Fibroblast of villous mesenchyme (primary cell): ENCODE measurements around the gene PLXND1. TPM values are rescaled to one million over a fixed set of nuclear protein-coding genes. Genes with fewer than 3 reads are reported as not detected.
A peak's percentile ranks its signal among the peaks of the same experiment; 100 is the strongest.

ENCODE experiments used
- DNase-seq: peaks from one replicate; pipeline ENCODE4 v3.0.0-alpha.2; 2010; ENCODE audit warnings: low read depth
- H3K4me3 ChIP-seq: 2 replicates; pipeline ENCODE4 v1.5.1; 2011; ENCODE audit warnings: low read depth, mild to moderate bottlenecking, low read length
- total RNA-seq: library from RNA; depleted of rRNA; stranded (reverse); fragments of >200 nt; gene quantifications from 2 replicates; pipeline ENCODE4 v1.2.3, GENCODE V29; 2012
- TF ChIP-seq, protein P1 (sequence below): IDR thresholded peaks from 2 replicates; pipeline ENCODE4 v1.5.1; 2012; ENCODE audit warnings: low read depth, mild to moderate bottlenecking, low read length; ENCODE audit not compliant: insufficient read depth

The PLXND1 gene, protein sequence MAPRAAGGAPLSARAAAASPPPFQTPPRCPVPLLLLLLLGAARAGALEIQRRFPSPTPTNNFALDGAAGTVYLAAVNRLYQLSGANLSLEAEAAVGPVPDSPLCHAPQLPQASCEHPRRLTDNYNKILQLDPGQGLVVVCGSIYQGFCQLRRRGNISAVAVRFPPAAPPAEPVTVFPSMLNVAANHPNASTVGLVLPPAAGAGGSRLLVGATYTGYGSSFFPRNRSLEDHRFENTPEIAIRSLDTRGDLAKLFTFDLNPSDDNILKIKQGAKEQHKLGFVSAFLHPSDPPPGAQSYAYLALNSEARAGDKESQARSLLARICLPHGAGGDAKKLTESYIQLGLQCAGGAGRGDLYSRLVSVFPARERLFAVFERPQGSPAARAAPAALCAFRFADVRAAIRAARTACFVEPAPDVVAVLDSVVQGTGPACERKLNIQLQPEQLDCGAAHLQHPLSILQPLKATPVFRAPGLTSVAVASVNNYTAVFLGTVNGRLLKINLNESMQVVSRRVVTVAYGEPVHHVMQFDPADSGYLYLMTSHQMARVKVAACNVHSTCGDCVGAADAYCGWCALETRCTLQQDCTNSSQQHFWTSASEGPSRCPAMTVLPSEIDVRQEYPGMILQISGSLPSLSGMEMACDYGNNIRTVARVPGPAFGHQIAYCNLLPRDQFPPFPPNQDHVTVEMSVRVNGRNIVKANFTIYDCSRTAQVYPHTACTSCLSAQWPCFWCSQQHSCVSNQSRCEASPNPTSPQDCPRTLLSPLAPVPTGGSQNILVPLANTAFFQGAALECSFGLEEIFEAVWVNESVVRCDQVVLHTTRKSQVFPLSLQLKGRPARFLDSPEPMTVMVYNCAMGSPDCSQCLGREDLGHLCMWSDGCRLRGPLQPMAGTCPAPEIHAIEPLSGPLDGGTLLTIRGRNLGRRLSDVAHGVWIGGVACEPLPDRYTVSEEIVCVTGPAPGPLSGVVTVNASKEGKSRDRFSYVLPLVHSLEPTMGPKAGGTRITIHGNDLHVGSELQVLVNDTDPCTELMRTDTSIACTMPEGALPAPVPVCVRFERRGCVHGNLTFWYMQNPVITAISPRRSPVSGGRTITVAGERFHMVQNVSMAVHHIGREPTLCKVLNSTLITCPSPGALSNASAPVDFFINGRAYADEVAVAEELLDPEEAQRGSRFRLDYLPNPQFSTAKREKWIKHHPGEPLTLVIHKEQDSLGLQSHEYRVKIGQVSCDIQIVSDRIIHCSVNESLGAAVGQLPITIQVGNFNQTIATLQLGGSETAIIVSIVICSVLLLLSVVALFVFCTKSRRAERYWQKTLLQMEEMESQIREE (N-terminal part only)
- total RNA-seq: 91.8 and 97.2 TPM in 2 replicates

DNA sequence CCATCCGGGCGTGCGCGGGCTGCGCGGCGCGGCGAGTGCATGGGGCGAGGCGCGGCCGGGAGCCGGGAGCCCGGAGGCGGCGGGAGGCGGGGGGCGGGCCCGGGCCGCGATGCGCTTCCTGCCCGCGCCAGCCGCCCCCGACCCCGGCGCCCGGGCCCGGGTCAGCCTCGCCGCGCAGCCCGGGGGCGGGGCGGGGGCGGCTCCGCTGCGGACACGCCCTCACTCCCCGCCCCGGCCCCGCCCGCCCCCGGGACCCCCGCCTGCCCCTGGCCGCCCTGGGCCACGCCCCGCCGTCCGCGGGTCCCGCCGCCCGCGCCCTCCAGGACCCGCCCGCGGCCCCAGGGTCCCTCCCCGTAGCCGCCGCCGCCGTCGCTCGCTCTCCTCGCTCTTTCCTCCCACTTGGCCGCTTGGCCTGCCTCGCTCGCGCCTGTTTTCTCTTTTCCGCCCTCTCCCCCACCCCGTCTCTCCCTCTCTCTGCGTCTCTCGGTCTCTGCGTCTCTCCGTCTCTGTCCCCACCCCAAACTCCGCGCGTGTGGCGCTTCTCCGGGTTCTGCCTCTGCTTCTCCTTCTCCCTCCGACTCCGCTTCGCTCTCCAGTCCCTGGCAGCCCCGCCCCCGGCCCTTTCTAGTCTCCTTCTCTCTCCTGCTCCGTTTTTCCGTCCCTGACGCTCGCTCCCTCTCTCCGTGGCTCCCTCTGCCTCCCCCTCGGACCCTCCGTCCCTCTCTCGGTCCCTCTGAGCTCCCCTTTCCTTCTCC lies at the start of gene PLXND1:
Gene PLXND1, minus strand, starts transcription at position 41 of the 755 bp plus-strand sequence. Its CDS starts 37 bp downstream, at position 4.
- TF ChIP-seq, protein P1, sequence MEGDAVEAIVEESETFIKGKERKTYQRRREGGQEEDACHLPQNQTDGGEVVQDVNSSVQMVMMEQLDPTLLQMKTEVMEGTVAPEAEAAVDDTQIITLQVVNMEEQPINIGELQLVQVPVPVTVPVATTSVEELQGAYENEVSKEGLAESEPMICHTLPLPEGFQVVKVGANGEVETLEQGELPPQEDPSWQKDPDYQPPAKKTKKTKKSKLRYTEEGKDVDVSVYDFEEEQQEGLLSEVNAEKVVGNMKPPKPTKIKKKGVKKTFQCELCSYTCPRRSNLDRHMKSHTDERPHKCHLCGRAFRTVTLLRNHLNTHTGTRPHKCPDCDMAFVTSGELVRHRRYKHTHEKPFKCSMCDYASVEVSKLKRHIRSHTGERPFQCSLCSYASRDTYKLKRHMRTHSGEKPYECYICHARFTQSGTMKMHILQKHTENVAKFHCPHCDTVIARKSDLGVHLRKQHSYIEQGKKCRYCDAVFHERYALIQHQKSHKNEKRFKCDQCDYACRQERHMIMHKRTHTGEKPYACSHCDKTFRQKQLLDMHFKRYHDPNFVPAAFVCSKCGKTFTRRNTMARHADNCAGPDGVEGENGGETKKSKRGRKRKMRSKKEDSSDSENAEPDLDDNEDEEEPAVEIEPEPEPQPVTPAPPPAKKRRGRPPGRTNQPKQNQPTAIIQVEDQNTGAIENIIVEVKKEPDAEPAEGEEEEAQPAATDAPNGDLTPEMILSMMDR: no peak
- DNase-seq: peak; percentile 75
- H3K4me3 ChIP-seq: peak within 1 kb of the TSS; percentile 80

DNA sequence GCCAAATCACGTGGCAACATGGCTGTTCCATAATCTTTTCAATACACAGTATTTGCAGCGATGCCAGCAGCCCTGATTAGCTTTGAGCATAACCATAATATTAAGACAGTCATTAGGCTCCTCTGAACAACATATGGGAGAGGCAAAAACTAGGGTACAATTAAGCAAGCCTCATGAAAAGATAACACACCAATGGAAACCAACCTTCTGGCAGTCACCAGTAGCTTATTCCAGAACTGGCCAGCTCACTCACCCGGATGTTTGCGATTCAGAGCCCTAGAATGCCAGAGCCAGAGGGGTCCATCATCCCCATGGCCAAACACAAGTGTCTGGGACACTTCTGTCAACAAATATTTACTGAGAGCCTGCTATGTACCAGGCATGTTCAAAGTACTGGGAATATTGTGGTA lies 48.8 kb upstream of the PLXND1 start:
- TF ChIP-seq, protein P1: no peak
- no peak for DNase-seq
- no peak overlapping the region for H3K4me3 ChIP-seq

DNA sequence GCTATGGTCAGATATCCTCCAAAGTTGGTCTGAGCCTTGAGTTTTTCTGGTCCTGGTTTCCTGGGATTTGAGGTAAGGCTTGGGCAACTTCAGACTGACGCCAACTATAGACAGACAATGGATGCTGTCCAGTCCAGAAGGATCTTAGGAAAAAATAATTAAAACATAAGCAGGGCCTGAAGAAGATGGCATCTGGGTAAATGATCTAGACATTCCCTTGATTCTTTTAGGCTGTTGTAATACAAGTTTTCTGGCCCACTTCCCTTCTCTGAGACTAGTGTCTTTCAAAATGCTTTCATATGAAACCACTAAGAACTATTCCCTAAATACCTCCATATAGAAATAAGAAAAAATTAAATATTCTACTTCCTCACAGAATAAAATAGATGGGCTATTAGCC lies 47.7 kb upstream of the PLXND1 start:
- H3K4me3 ChIP-seq: no peak overlapping the region
- peak; percentile 22 for DNase-seq
- TF ChIP-seq, protein P1: no peak

DNA sequence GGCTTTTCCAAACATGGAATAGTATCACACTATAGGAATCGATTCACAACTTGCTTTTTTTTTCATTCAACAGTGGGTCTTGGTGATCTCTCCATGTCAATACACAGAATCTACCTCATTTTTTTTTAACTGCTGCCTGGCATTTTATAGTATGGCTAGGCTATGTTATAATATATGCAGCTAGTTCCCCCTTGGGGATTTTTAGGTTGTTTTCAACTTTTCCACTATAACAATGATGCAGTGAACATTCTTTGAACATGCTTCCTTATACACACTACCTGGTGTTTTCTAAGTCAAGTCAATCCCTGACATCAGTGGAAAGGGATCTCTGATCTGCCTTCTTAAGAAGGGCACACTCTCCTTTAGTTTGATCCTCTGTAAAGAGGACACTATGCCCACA lies 46.5 kb upstream of the PLXND1 start:
- DNase-seq: no peak
- no peak overlapping the region for H3K4me3 ChIP-seq
- TF ChIP-seq, protein P1: no peak

DNA sequence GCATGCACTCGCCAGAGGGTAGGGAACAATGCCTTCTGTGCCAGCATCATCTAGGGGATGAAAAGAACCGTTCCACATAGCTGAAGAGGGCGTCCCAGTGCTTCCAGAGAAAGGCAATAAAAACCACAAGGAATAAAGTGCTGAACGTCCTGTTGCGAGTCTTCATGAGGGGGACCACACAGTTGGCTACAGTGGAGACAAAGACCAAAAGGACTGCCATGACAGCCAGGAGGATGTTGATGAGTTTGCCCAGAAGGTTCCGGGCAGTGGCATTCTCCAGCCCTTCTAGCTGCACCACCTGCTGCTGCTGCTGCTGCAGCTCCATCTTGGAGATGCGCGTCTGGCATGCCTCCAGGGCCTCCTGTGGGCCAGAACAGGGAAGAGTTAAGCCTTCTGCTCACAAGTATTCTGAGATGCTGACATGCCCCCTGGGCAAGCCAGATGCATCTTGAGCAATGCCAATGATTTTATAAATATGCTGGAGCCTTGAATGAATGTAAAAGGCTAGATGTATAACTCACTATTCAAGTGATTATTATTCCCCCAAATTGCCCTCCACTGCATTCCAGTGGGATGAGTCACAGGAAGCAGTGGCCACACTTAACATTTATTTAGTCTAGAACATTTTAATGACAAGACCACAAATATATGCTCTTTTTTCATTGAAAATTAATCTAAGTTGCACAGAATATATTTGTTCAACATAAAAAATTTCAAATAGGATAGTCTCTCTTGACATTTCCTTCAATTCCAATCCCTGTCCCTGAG lies 45.1 kb upstream of the PLXND1 start:
- no peak overlapping the region for H3K4me3 ChIP-seq
- TF ChIP-seq, protein P1: no peak
- peak; percentile 82 for DNase-seq
